Measurements from ENCODE around the gene MTG1. TPM values are rescaled to one million over a fixed set of nuclear protein-coding genes. Genes with fewer than 3 reads are reported as not detected.

MTG1 gene
- total and polyA plus RNA-seq, 2 donors (not counting 1 experiment from before 2014, with no cell fraction given): 90.0 to 117 TPM

GRCh38 chr10:133459454-133460207, 65.7 kb downstream of the MTG1 start:
- DNase-seq (no peak), ATAC-seq (ENCODE audit: low read depth) (no peak)
- WGBS (ENCODE audit: insufficient coverage): 84% methylated on average over 77 of the region's 81 CpGs

DNA sequence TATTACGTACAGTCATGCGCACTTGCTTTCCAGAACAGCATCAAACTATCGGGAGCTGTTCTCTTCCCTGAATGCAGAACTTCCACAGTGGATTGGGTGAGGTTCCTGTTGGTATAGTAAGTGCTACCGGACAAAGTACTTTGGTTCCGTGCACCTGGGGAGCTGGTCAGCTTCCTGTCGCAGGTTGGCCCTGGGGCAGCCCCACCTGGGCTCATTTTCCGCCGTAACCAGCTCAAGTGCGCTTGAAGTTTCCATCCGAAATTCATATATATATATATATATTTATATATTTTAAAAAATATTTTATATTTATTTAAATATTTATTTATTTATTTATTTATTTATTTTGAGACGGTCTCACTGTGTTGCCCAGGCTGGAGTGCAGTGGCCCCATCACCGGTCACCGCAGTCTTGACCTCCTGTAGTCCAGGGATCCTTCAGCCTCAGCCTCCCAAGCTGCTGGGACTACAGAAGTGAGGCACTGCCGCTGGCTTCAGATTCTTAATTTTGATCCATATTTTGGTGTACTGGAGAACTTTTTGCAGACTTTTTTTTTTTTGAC, 66.3 kb downstream of the MTG1 start:
- DNase-seq (no peak), ATAC-seq (ENCODE audit: low read depth) (no peak)
- Histone ChIP-seq H3K4me1 (ENCODE audit: control insufficient read depth in 2 of 2, insufficient read depth in 2 of 2, low read length in 2 of 2) (no peaks in the 10 kb centered on the region), H4K20me1 (ENCODE audit: control insufficient read depth, insufficient read depth, low read length, poor library complexity, severe bottlenecking) (no peaks in the 10 kb centered on the region), H3K36me3 (replicated peaks in 1 of 2; ENCODE audit: control extremely low read depth in 1 of 2, control insufficient read depth in 1 of 2, extremely low read depth in 1 of 2, insufficient read depth in 2 of 2, low read length in 1 of 2) (no peaks in the 10 kb centered on the region), H3K9ac (ENCODE audit: low read length) (no peak overlapping the region), H3K27ac (ENCODE audit: low read length in 2 of 2) (no peak overlapping the region), H3K27me3 (replicated peaks in 1 of 4; ENCODE audit: control extremely low read depth in 1 of 4, control insufficient read depth in 3 of 4, insufficient read depth in 4 of 4, low read length in 3 of 4) (no peaks in the 10 kb centered on the region), H3K79me2 (ENCODE audit: control insufficient read depth, insufficient read depth, low read length) (no peaks in the 10 kb centered on the region), H3K4me3 (ENCODE audit: control extremely low read depth in 1 of 5, extremely low read depth in 1 of 5, insufficient read depth in 1 of 5, low read depth in 2 of 5, low read length in 4 of 5) (no peak overlapping the region), H2AFZ (ENCODE audit: insufficient read depth, low read depth, low read length, poor library complexity, severe bottlenecking) (no peak overlapping the region), H3K4me2 (replicated peaks; ENCODE audit: low read depth, low read length, poor library complexity, severe bottlenecking) (no peak overlapping the region), H3K9me3 (ENCODE audit: control extremely low read depth in 1 of 3, control insufficient read depth in 2 of 3, insufficient read depth in 1 of 3, low read length in 2 of 3) (peaks cover 0 to 10% (median 0%) of the 10 kb centered on the region in 3 donors)
- no peaks in the 10 kb centered on the region for H3K9me3 Mint-ChIP-seq (ENCODE audit: insufficient read depth)
- H3K4me1 Mint-ChIP-seq: no peaks in the 10 kb centered on the region
- ChIA-PET CTCF (no interaction called here), POLR2A (no interaction called here)
- 98% methylated on average over 7 of the region's 14 CpGs for WGBS (ENCODE audit: insufficient coverage)
- intact Hi-C loops (cut with micrococcal nuclease): no loop called here
- H3K27ac Mint-ChIP-seq: no peak overlapping the region
- TF ChIP-seq EZH2 (IDR thresholded peaks at IDR 0.05; ENCODE audit: borderline replicate concordance, insufficient read depth, low read depth, low read length, poor library complexity, severe bottlenecking): no peak
- TF ChIP-seq, protein P1, sequence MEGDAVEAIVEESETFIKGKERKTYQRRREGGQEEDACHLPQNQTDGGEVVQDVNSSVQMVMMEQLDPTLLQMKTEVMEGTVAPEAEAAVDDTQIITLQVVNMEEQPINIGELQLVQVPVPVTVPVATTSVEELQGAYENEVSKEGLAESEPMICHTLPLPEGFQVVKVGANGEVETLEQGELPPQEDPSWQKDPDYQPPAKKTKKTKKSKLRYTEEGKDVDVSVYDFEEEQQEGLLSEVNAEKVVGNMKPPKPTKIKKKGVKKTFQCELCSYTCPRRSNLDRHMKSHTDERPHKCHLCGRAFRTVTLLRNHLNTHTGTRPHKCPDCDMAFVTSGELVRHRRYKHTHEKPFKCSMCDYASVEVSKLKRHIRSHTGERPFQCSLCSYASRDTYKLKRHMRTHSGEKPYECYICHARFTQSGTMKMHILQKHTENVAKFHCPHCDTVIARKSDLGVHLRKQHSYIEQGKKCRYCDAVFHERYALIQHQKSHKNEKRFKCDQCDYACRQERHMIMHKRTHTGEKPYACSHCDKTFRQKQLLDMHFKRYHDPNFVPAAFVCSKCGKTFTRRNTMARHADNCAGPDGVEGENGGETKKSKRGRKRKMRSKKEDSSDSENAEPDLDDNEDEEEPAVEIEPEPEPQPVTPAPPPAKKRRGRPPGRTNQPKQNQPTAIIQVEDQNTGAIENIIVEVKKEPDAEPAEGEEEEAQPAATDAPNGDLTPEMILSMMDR (IDR thresholded peaks at IDR 0.05): no peak
- no peak overlapping the region for H3K4me3 Mint-ChIP-seq
- H3K27me3 Mint-ChIP-seq: no peaks in the 10 kb centered on the region

More at GRCh38 chr10:133459454-133460207, 65.7 kb downstream of the MTG1 start:
- no peaks in the 10 kb centered on the region for H3K4me1 Mint-ChIP-seq
- Histone ChIP-seq H3K36me3 (replicated peaks in 1 of 2; ENCODE audit: control extremely low read depth in 1 of 2, control insufficient read depth in 1 of 2, extremely low read depth in 1 of 2, insufficient read depth in 2 of 2, low read length in 1 of 2) (no peaks in the 10 kb centered on the region), H3K9me3 (ENCODE audit: control extremely low read depth in 1 of 3, control insufficient read depth in 2 of 3, insufficient read depth in 1 of 3, low read length in 2 of 3) (peaks cover 0 to 10% (median 0%) of the 10 kb centered on the region in 3 donors), H3K79me2 (ENCODE audit: control insufficient read depth, insufficient read depth, low read length) (no peaks in the 10 kb centered on the region), H3K4me2 (replicated peaks; ENCODE audit: low read depth, low read length, poor library complexity, severe bottlenecking) (no peak overlapping the region), H3K27ac (ENCODE audit: low read length in 2 of 2) (no peak overlapping the region), H4K20me1 (ENCODE audit: control insufficient read depth, insufficient read depth, low read length, poor library complexity, severe bottlenecking) (no peaks in the 10 kb centered on the region), H2AFZ (ENCODE audit: insufficient read depth, low read depth, low read length, poor library complexity, severe bottlenecking) (no peak overlapping the region), H3K27me3 (replicated peaks in 1 of 4; ENCODE audit: control extremely low read depth in 1 of 4, control insufficient read depth in 3 of 4, insufficient read depth in 4 of 4, low read length in 3 of 4) (no peaks in the 10 kb centered on the region), H3K4me3 (ENCODE audit: control extremely low read depth in 1 of 5, extremely low read depth in 1 of 5, insufficient read depth in 1 of 5, low read depth in 2 of 5, low read length in 4 of 5) (no peak overlapping the region), H3K4me1 (ENCODE audit: control insufficient read depth in 2 of 2, insufficient read depth in 2 of 2, low read length in 2 of 2) (no peaks in the 10 kb centered on the region), H3K9ac (ENCODE audit: low read length) (no peak overlapping the region)
- H3K27me3 Mint-ChIP-seq: no peaks in the 10 kb centered on the region
- H3K27ac Mint-ChIP-seq: no peak overlapping the region
- no peak for TF ChIP-seq EZH2 (IDR thresholded peaks at IDR 0.05; ENCODE audit: borderline replicate concordance, insufficient read depth, low read depth, low read length, poor library complexity, severe bottlenecking)
- TF ChIP-seq, protein P1 (IDR thresholded peaks at IDR 0.05): no peak
- ChIA-PET CTCF (no interaction called here), POLR2A (no interaction called here)
- no peaks in the 10 kb centered on the region for H3K9me3 Mint-ChIP-seq (ENCODE audit: insufficient read depth)
- intact Hi-C loops (cut with micrococcal nuclease): no loop called here
- no peak overlapping the region for H3K4me3 Mint-ChIP-seq

Data from B cell (primary cell).